ENCODE results near the gene CD53.

DNA sequence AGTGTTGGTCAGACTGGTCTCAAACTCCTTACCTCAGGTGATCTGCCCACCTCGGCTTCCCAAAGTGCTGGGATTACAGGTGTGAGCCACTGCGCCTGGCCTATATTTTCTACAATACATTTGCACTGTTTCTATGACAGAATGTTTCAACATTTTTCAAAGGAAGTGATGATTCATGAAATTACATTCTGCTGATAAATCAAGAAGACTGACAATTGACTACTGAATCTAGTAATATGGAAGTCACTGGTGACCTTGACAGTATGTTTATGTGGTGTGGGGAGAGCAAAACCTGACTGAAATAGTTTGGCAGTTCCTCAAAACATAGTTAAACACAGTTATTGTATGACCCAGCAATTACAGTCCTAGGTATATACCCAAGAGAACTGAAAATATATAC is 72.7 kb downstream of the CD53 start:
- no peak for TF ChIP-seq CTCF (IDR thresholded peaks at IDR 0.05)
- TF ChIP-seq POLR2AphosphoS5 (IDR thresholded peaks at IDR 0.05; ENCODE audit: low read depth, low read length) = no peak
- no peak for TF ChIP-seq TCF7L2 (IDR thresholded peaks at IDR 0.05; ENCODE audit: low read depth, low read length)
